Heart right ventricle (tissue), 16 donors: Measurements from ENCODE around the gene RNF144A. TPM values are rescaled to one million over a fixed set of nuclear protein-coding genes. Genes with fewer than 3 reads are reported as not detected.

ENCODE experiments used
- ATAC-seq, 8 donors: fragments of 200-7000 bp; cut with Tn5 transposase; one replicate each; pipeline ENCODE4 v1.9.1; 2020; ENCODE audit warnings: mild to moderate bottlenecking in 8 of 8, moderate library complexity in 8 of 8, moderate number of reproducible peaks in 1 of 8
- DNase-seq, 2 donors: peaks; one replicate each; pipeline ENCODE4 v3.0.0-alpha.2; 2020
- H3K27ac ChIP-seq, 10 donors: fragments of 200-600 bp; sonication (generic) in 2 of 10; one replicate each; pipeline versions ENCODE4 v1.5.0 to v1.8.0; 2020 to 2022; ENCODE audit warnings: mild to moderate bottlenecking in 3 of 10
- H3K27me3 ChIP-seq, 7 donors: fragments of 200-600 bp; one replicate each; pipeline ENCODE4 v1.8.0; 2021 to 2022; ENCODE audit warnings: mild to moderate bottlenecking in 2 of 7
- H3K36me3 ChIP-seq, 9 donors: fragments of 200-600 bp; sonication (generic) in 1 of 9; one replicate each; pipeline versions ENCODE4 v1.5.0 to v1.8.0; 2020 to 2022; ENCODE audit warnings: mild to moderate bottlenecking in 2 of 9
- H3K4me1 ChIP-seq, 9 donors: fragments of 200-600 bp; sonication (generic) in 1 of 9; one replicate each; pipeline versions ENCODE4 v1.5.0 to v1.8.0; 2020 to 2022; ENCODE audit warnings: mild to moderate bottlenecking in 4 of 9
- H3K4me3 ChIP-seq, 10 donors: fragments of 200-600 bp; sonication (generic) in 2 of 10; one replicate each; pipeline versions ENCODE4 v1.5.0 to v1.8.0; 2020 to 2022; ENCODE audit warnings: mild to moderate bottlenecking in 7 of 10, moderate library complexity in 2 of 10
- H3K9me3 ChIP-seq, 11 donors: fragments of 200-600 bp in 10 of 11; sonication (generic) in 2 of 11; one replicate each; pipeline versions ENCODE4 v1.5.0 to v1.8.0; 2013 to 2022; ENCODE audit warnings: mild to moderate bottlenecking in 2 of 11, control low read depth in 1 of 11, moderate library complexity in 1 of 11
- WGBS, 2 donors: extraction: QIAGEN DNeasy Blood & Tissue Kit; methylation state at CpG; one replicate each; pipeline ENCODE4 v1.1.7; 2013; ENCODE audit warnings: inconsistent platforms in 1 of 2; 5-methylcytosine and 5-hydroxymethylcytosine counted together
- intact Hi-C, 10 donors: fragments of 100-400 bp; cut with DNase I; formaldehyde crosslinking; loops; one replicate each; pipeline versions ENCODE4 v1.11.1 to v1.14.2; 2022
- polyA plus RNA-seq, 2 donors: library from polyadenylated mRNA; stranded (reverse); fragments of 200-250 nt; gene quantifications; one replicate each; pipeline ENCODE4 v1.2.3, GENCODE V29; 2013
- total RNA-seq, 10 donors: library from RNA; stranded (reverse); fragmentation: NEBNext Ultra II Directional in 3 of 10; extraction: Animal tissue kit (Norgen Biotek cat#: 25700) in 3 of 10; gene quantifications; one replicate each; pipeline versions ENCODE4 v1.2.1 to v1.2.4, GENCODE V29; 2021 to 2023
- TF ChIP-seq, protein P1 (sequence below), 9 donors: fragments of 200-600 bp; sonication (generic) in 2 of 9; IDR thresholded peaks; one replicate each; pipeline versions ENCODE4 v1.5.0 to v1.8.0; 2021 to 2022; ENCODE audit warnings: antibody characterized with exemption in 9 of 9, mild to moderate bottlenecking in 5 of 9, moderate library complexity in 1 of 9
- donor health status: Arrhythmogenic right ventricular cardiomyopathy.
- donor health status: ischemic (EF 13 %, LVEDD 7.1; RV severe dilation, severe dysfunction).
- donor health status: healthy with polysubstance abuse.
- donor health status: DM: no; HTN: yes; CAD: no.
- donor health status: DM: no; HTN: no; CAD: no.
- donor health status: ischemic (EF 25% LVEDD 6.9; RV normal size, moderate dysfunction).
- donor health status: ischemic (EF 25% LVEDD 5.7; RV mildly dilated, moderate dysfunction).
- donor health status: healthy.
- donor health status: DM: yes; HTN: yes; CAD: no.
- donor health status: Ischemic cardiomyopathy.
- donor health status: ischemic (EF 35%, LVEDD 5.7; RV mildly dilated, moderate dysfunction).
- donor health status: nonischemic (EF 11% LVEDD 7.7; RV severe dilation, severe dysfunction).
- donor health status: DM: yes; HTN: yes; CAD: no.
- donor health status: PGD.
- donor health status: ischemic (EF 29% LVEDD 5.4; RV normal size, mild dysfunction).
- donor health status: nonischemic (EF 23%, LVEDD 6.1; RV moderate dilation, normal function).

RNF144A gene
- total and polyA plus RNA-seq, 12 donors = 3.6 to 19.7 (median 11.6) TPM

GRCh38 chr2:6947929-6948676 lies 30.9 kb downstream of the RNF144A start:
- Histone ChIP-seq H3K4me1 (peaks cover 0 to 40% (median 23%) of the 10 kb centered on the region in 9 donors), H3K9me3 (no peaks in the 10 kb centered on the region), H3K4me3 (no peak overlapping the region), H3K27ac (peak overlapping the region in 8 of 10 donors; percentile 1 to 59 (median 44)), H3K36me3 (peaks cover 0 to 17% (median 0%) of the 10 kb centered on the region in 9 donors), H3K27me3 (no peaks in the 10 kb centered on the region)
- WGBS, 2 donors = 68% methylated on average over 6 of the region's 6 CpGs
- DNase-seq = no peak
- peak in 5 of 8 donors; percentile 28 to 60 (median 49) for ATAC-seq
- intact Hi-C loops = no loop called here
- TF ChIP-seq, protein P1, sequence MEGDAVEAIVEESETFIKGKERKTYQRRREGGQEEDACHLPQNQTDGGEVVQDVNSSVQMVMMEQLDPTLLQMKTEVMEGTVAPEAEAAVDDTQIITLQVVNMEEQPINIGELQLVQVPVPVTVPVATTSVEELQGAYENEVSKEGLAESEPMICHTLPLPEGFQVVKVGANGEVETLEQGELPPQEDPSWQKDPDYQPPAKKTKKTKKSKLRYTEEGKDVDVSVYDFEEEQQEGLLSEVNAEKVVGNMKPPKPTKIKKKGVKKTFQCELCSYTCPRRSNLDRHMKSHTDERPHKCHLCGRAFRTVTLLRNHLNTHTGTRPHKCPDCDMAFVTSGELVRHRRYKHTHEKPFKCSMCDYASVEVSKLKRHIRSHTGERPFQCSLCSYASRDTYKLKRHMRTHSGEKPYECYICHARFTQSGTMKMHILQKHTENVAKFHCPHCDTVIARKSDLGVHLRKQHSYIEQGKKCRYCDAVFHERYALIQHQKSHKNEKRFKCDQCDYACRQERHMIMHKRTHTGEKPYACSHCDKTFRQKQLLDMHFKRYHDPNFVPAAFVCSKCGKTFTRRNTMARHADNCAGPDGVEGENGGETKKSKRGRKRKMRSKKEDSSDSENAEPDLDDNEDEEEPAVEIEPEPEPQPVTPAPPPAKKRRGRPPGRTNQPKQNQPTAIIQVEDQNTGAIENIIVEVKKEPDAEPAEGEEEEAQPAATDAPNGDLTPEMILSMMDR (IDR thresholded peaks at IDR 0.05) = no peak

- 87 to 92% methylated on average over 6 of the region's 6 CpGs for WGBS, 2 donors
- Histone ChIP-seq H3K36me3 (peaks cover 0 to 11% (median 0%) of the 10 kb centered on the region in 9 donors), H3K27me3 (no peaks in the 10 kb centered on the region), H3K4me3 (no peak overlapping the region), H3K27ac (peak overlapping the region in 9 of 10 donors; percentile 1 to 59 (median 36)), H3K4me1 (peaks cover 0 to 40% (median 23%) of the 10 kb centered on the region in 9 donors), H3K9me3 (no peaks in the 10 kb centered on the region)
- DNase-seq (no peak), ATAC-seq (peak in 1 of 8 donors; percentile 22)
- TF ChIP-seq, protein P1 (IDR thresholded peaks at IDR 0.05) = no peak
- intact Hi-C loops = no loop called here
Observed at GRCh38 chr2:6948677-6949351, 31.6 kb downstream of the RNF144A start.

DNA sequence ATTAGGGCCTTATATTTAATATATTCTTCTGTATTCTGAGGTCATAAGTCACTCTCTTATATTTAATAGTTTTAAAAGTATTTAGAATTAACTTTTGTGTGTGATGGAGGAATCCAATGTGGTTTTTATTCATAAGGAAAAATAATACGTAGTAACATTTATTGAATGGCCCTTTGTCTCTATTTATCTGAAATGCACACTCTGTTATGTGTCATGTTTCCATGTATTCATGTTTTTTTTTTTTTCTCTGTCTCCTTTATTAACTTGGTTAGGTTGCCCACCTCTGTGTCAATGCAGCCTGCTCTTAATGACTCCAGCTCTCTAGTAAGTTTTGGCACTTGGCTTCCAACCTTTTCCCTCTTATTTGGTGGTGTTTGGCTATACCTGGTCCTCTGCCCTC lies 33.8 kb downstream of the RNF144A start:
- peak in 1 of 8 donors; percentile 23 for ATAC-seq
- Histone ChIP-seq H3K9me3 (no peaks in the 10 kb centered on the region), H3K36me3 (no peaks in the 10 kb centered on the region), H3K27me3 (no peaks in the 10 kb centered on the region), H3K4me3 (no peak overlapping the region), H3K27ac (peak overlapping the region in 2 of 10 donors; percentile 2 to 28), H3K4me1 (peaks cover 3 to 42% (median 29%) of the 10 kb centered on the region in 9 donors)
- WGBS, 2 donors = 71 to 79% methylated on average over 1 of the region's 1 CpG
- TF ChIP-seq, protein P1 (IDR thresholded peaks at IDR 0.05) = no peak
- intact Hi-C loops = no loop called here
- DNase-seq = no peak

DNA sequence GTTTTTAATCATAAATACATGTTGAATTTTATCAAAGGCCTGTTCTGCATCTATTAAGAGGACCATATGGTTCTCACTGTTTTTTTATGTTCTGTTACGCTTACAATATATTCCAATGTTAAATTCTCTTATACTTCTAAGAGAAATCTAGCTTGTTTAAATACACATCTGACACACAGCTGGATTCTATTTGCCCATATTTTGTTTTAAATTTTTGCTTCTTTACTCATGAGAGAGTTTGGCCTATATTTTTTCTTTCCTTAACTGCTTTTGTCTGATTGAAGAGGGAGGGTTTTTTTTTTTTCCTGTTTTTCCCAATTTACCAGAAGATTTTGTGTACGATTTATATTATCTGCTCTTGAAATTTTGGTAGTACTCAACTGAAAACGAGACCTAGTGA lies 34.9 kb downstream of the RNF144A start:
- TF ChIP-seq, protein P1 (IDR thresholded peaks at IDR 0.05) = no peak
- ATAC-seq (no peak), DNase-seq (no peak)
- Histone ChIP-seq H3K27me3 (no peaks in the 10 kb centered on the region), H3K4me1 (peaks cover 3 to 52% (median 39%) of the 10 kb centered on the region in 9 donors), H3K9me3 (no peaks in the 10 kb centered on the region), H3K4me3 (no peak overlapping the region), H3K27ac (no peak overlapping the region), H3K36me3 (no peaks in the 10 kb centered on the region)
- intact Hi-C loops = no loop called here
- 61 to 92% methylated on average over 3 of the region's 3 CpGs for WGBS, 2 donors
